WTC11 (cell line): ENCODE data around the gene LIMCH1. TPM values are rescaled to one million over a fixed set of nuclear protein-coding genes. Genes with fewer than 3 reads are reported as not detected.

ENCODE experiments used
- ATAC-seq: fragments of 200-7000 bp; cut with Tn5 transposase; 2 replicates; pipeline ENCODE4 v1.10.0; 2021; ENCODE audit warnings: mild to moderate bottlenecking, moderate library complexity
- CTCF ChIA-PET: fragments of 300-600 bp; sonication (Branson Sonifier 250); formaldehyde crosslinking; loops from one replicate; lab custom pipeline; 2021; ENCODE audit warnings: antibody characterized with exemption; lab: Charles Lee
- POLR2A ChIA-PET: fragments of 350-600 bp; sonication (Branson Sonifier 250); formaldehyde crosslinking; loops from one replicate; lab custom pipeline; 2021; ENCODE audit warnings: antibody characterized with exemption; lab: Charles Lee
- DNase-seq: peaks from one replicate; pipeline ENCODE4 v3.0.0; 2021; ENCODE audit warnings: low spot score
- H3K27ac Mint-ChIP-seq: 2 replicates; pipeline ENCODE4 v1.8.0; 2021; ENCODE audit warnings: mixed read lengths
- H3K27me3 Mint-ChIP-seq: 2 replicates; pipeline ENCODE4 v1.8.0; 2021; ENCODE audit warnings: low read depth, mild to moderate bottlenecking, moderate library complexity, mixed read lengths
- H3K36me3 Mint-ChIP-seq: 2 replicates; pipeline ENCODE4 v1.8.0; 2021; ENCODE audit warnings: mixed read lengths
- H3K4me1 Mint-ChIP-seq: 2 replicates; pipeline ENCODE4 v1.8.0; 2022; ENCODE audit warnings: mixed read lengths
- H3K4me3 Mint-ChIP-seq: 2 replicates; pipeline ENCODE4 v1.8.0; 2021; ENCODE audit warnings: mild to moderate bottlenecking, moderate library complexity, mixed read lengths
- H3K9me3 Mint-ChIP-seq: 2 replicates; pipeline ENCODE4 v1.8.0; 2021; ENCODE audit warnings: mixed read lengths
- FOXJ3 ChIP-seq: sonication (generic); formaldehyde crosslinking; IDR thresholded peaks from 2 replicates; pipeline ENCODE4 v1.9.0; 2021; ENCODE audit warnings: missing genetic modification reagents, mild to moderate bottlenecking, borderline replicate concordance
- GTF2I ChIP-seq: fragments of 250-450 bp; sonication (Bioruptor Pico); conservative IDR thresholded peaks from 2 replicates; pipeline ENCODE4 v1.4.0; 2021; ENCODE audit warnings: mild to moderate bottlenecking
- NFYB ChIP-seq: sonication (generic); formaldehyde crosslinking; conservative IDR thresholded peaks from 2 replicates; pipeline ENCODE4 v1.8.0; 2022; ENCODE audit warnings: low read depth, missing genetic modification reagents
- NR1H2 ChIP-seq: sonication (generic); formaldehyde crosslinking; IDR thresholded peaks from 2 replicates; pipeline ENCODE4 v1.9.0; 2021; ENCODE audit warnings: mild to moderate bottlenecking, moderate library complexity, missing genetic modification reagents
- OVOL2 ChIP-seq: fragments of 250-450 bp; sonication (Bioruptor Pico); IDR thresholded peaks from 2 replicates; pipeline ENCODE4 v1.9.0; 2021; ENCODE audit warnings: mild to moderate bottlenecking, borderline replicate concordance
- PRRX2 ChIP-seq: fragments of 250-450 bp; sonication (Bioruptor Pico); IDR thresholded peaks from 2 replicates; pipeline ENCODE4 v1.8.0; 2021; ENCODE audit warnings: mild to moderate bottlenecking
- TCF7 ChIP-seq: sonication (generic); formaldehyde crosslinking; IDR thresholded peaks from 2 replicates; pipeline ENCODE4 v1.8.0; 2022; ENCODE audit warnings: mild to moderate bottlenecking, low read depth, missing genetic modification reagents, moderate library complexity
- ZNF232 ChIP-seq: sonication (generic); formaldehyde crosslinking; IDR thresholded peaks from 2 replicates; pipeline ENCODE4 v1.8.0; 2022; ENCODE audit warnings: mild to moderate bottlenecking, missing genetic modification reagents
- ZNF317 ChIP-seq: sonication (generic); formaldehyde crosslinking; IDR thresholded peaks from 2 replicates; pipeline ENCODE4 v1.8.1; 2023; ENCODE audit warnings: low read depth, mild to moderate bottlenecking, moderate library complexity, missing genetic modification reagents, borderline replicate concordance
- total RNA-seq: library from RNA; stranded (reverse); gene quantifications from 3 replicates; pipeline ENCODE4 v1.2.3, GENCODE V29; 2021
- TF ChIP-seq, protein P1 (sequence below): fragments of 200-600 bp; IDR thresholded peaks from 2 replicates; pipeline ENCODE4 v1.8.0; 2022; ENCODE audit warnings: antibody characterized with exemption
- TF ChIP-seq, protein P2 (sequence below): sonication (generic); formaldehyde crosslinking; IDR thresholded peaks from 2 replicates; pipeline ENCODE4 v1.8.1; 2022; ENCODE audit warnings: low read depth, mild to moderate bottlenecking, moderate library complexity, missing genetic modification reagents, borderline replicate concordance
- TF ChIP-seq, protein P3 (sequence below): sonication (generic); formaldehyde crosslinking; IDR thresholded peaks from 2 replicates; pipeline ENCODE4 v1.8.1; 2023; ENCODE audit warnings: mild to moderate bottlenecking, missing genetic modification reagents, moderate library complexity
- TF ChIP-seq, protein P4 (sequence below): sonication (generic); formaldehyde crosslinking; IDR thresholded peaks from 2 replicates; pipeline ENCODE4 v1.8.1; 2023; ENCODE audit warnings: mild to moderate bottlenecking, missing genetic modification reagents, moderate library complexity

LIMCH1 gene
- total RNA-seq, 1 experiment from 2014 or later, result 0.92 TPM

DNA sequence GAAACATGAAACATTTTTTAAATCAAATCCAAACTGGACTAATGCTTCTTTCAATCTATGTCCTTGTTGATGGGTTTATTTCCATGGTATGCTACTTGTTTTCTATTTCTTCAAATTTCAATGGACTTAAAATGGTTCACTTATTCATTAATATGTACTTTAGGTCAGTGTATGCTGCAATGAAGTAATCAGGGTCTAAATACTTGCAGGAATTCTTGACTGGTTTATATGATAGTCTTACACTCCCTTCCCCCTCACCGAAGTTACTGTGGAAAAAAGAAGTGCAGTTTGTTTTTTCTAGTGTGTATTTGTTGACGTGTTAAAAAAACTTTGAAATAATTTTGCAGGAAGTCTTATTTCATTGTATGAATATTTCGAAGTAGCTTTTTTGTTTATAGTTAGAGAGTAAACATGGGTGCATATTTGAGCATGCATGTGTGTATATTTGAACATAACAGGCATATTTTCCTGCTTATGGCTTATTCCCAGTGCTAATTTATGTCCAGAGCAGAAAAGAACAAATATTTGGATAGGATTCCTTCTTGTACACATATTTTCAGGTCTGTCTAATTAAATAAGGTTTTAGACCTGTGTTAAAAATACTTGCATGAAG is 65.0 kb downstream of the LIMCH1 start (continued):
- TF ChIP-seq, protein P1, sequence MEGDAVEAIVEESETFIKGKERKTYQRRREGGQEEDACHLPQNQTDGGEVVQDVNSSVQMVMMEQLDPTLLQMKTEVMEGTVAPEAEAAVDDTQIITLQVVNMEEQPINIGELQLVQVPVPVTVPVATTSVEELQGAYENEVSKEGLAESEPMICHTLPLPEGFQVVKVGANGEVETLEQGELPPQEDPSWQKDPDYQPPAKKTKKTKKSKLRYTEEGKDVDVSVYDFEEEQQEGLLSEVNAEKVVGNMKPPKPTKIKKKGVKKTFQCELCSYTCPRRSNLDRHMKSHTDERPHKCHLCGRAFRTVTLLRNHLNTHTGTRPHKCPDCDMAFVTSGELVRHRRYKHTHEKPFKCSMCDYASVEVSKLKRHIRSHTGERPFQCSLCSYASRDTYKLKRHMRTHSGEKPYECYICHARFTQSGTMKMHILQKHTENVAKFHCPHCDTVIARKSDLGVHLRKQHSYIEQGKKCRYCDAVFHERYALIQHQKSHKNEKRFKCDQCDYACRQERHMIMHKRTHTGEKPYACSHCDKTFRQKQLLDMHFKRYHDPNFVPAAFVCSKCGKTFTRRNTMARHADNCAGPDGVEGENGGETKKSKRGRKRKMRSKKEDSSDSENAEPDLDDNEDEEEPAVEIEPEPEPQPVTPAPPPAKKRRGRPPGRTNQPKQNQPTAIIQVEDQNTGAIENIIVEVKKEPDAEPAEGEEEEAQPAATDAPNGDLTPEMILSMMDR, result no peak
- no peak for TF ChIP-seq PRRX2 (CRISPR knock-in tag)
- TF ChIP-seq TCF7, result no peak

DNA sequence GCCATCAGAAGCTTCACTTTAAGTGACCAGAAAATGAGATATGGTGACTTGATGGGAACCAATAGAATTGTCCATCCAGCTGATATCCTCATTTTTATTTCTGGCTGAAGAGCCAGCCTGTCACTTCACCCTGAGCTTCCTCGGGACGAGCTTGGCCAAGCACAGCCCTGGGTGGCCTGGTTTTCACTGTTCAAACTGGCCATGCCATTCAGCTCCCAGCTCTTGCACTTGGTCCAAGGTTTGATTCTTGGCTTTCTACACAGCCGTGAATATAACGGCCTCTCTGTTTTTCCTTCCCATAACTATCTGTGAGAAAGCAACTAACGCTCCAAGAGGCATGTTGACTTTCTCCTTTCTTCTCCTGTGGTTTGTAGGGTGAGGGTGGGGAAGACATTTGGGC is 71.9 kb downstream of the LIMCH1 start:
- ChIA-PET CTCF (interaction anchor here (0.5 kb wide), 1 partner anchor 53 kb away, joined by 3 read pairs; no protein-coding TSS in a partner anchor), POLR2A (no interaction called here)
- no peak for DNase-seq
- Mint-ChIP-seq H3K36me3 (no peaks in the 10 kb centered on the region), H3K4me3 (no peak overlapping the region), H3K9me3 (no peaks in the 10 kb centered on the region), H3K4me1 (peaks cover 33% of the 10 kb centered on the region), H3K27ac (no peak overlapping the region), H3K27me3 (peaks cover 22% of the 10 kb centered on the region)
- TF ChIP-seq, protein P2, sequence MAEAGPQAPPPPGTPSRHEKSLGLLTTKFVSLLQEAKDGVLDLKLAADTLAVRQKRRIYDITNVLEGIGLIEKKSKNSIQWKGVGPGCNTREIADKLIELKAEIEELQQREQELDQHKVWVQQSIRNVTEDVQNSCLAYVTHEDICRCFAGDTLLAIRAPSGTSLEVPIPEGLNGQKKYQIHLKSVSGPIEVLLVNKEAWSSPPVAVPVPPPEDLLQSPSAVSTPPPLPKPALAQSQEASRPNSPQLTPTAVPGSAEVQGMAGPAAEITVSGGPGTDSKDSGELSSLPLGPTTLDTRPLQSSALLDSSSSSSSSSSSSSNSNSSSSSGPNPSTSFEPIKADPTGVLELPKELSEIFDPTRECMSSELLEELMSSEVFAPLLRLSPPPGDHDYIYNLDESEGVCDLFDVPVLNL, result no peak
- TF ChIP-seq NFYB (CRISPR knock-in tag) (no peak), ZNF317 (CRISPR knock-in tag) (no peak), ZNF232 (no peak), FOXJ3 (CRISPR knock-in tag) (no peak), OVOL2 (no peak), GTF2I (CRISPR knock-in tag) (no peak)
- TF ChIP-seq, protein P3, sequence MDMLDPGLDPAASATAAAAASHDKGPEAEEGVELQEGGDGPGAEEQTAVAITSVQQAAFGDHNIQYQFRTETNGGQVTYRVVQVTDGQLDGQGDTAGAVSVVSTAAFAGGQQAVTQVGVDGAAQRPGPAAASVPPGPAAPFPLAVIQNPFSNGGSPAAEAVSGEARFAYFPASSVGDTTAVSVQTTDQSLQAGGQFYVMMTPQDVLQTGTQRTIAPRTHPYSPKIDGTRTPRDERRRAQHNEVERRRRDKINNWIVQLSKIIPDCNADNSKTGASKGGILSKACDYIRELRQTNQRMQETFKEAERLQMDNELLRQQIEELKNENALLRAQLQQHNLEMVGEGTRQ (CRISPR knock-in tag), result no peak
- TF ChIP-seq, protein P4, sequence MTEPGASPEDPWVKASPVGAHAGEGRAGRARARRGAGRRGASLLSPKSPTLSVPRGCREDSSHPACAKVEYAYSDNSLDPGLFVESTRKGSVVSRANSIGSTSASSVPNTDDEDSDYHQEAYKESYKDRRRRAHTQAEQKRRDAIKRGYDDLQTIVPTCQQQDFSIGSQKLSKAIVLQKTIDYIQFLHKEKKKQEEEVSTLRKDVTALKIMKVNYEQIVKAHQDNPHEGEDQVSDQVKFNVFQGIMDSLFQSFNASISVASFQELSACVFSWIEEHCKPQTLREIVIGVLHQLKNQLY (CRISPR knock-in tag), result no peak
- TF ChIP-seq, protein P1, result no peak
- no peak for ATAC-seq

DNA sequence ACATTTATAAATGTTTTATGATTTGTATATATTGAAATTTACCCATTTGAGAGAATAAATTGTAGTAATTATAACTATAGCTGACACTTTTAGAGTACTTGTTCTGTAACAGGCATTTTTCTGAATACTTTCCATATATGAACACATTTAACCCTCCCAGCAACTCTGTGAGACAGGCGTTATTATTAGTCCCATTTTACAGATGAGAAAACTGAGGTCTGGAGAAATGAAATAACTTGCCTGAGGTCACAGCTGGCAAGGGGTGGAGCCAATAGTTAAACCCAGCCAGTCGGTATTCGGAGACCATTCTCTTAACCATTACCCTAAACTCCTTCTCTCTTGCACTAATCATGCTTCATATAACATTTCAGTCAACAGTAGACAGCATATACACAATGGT is 72.5 kb downstream of the LIMCH1 start:
- ChIA-PET CTCF (no interaction called here), POLR2A (no interaction called here)
- H3K27ac Mint-ChIP-seq, result no peak overlapping the region
- peaks cover 26% of the 10 kb centered on the region for H3K27me3 Mint-ChIP-seq
- DNase-seq (no peak), ATAC-seq (no peak)
- peaks cover 33% of the 10 kb centered on the region for H3K4me1 Mint-ChIP-seq
- no peaks in the 10 kb centered on the region for H3K36me3 Mint-ChIP-seq
- no peaks in the 10 kb centered on the region for H3K9me3 Mint-ChIP-seq
- H3K4me3 Mint-ChIP-seq, result no peak overlapping the region
- TF ChIP-seq NR1H2 (CRISPR knock-in tag), result no peak
